Measurements from ENCODE around the gene PTPRN2. TPM values are rescaled to one million over a fixed set of nuclear protein-coding genes. Genes with fewer than 3 reads are reported as not detected.

Gene PTPRN2
- total and polyA plus RNA-seq, 2 donors (not counting 3 experiments of a cell fraction or from before 2014, with no cell fraction given), result 0.62 to 0.88 TPM

DNA sequence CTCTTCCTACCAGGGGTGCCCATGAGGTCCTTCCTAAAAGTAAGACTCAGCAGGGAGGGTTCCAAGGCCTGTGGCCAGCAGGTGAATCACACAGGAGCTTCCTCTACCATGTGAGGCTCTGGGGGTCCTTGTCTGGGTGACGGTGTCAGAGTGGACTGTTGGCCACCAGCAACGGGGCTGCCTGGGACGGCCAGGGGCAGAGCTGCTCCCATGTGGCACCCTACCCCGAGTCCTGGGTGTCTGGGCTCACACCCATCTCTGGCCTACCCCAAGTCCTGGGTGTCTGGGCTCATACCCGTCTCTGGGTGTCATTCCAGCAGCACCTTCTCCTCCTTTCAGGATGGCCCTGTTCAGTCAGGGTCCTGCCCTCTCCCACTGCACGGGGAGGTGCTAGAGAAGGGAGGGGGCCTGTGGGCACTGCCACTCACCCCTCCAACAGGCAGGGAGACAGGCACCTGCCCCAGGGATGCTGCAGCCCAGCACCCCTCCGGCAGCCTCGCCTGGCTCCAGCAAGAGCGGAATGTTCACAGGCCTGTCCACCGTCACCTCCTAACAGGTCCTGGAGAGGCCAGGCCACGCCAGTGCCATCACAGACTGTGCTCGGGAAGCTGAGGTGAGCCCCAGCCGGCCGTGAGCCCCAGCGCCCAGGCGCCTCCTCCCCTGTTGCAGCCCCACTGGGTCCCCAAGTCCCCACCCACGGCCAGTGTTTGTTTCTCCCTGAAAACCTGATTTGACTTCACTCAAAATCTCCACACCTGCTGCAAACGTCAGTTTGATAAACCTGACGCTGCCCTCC is 143.7 kb downstream of the PTPRN2 start:
- peaks cover 6% of the 10 kb centered on the region for H3K9me3 ChIP-seq (replicated peaks; ENCODE audit: control insufficient read depth, insufficient read depth, low read length)
- no peak for FAIRE-seq
- BruUV-seq (replicated peaks), result no TSS peak

More for the DNA sequence above, 143.7 kb downstream of the PTPRN2 start:
- Histone ChIP-seq H3K9ac (replicated peaks; ENCODE audit: extremely low read depth, insufficient read depth, low read length) (no peak overlapping the region), H4K20me1 (replicated peaks; ENCODE audit: control insufficient read depth, extremely low read depth, insufficient read depth, low read length) (no peaks in the 10 kb centered on the region), H3K36me3 (ENCODE audit: control insufficient read depth in 2 of 2, extremely low read depth in 1 of 2, insufficient read depth in 2 of 2, low read length in 2 of 2) (no peaks in the 10 kb centered on the region), H3K79me2 (ENCODE audit: control insufficient read depth, insufficient read depth, low read length) (no peaks in the 10 kb centered on the region), H3K27me3 (ENCODE audit: control insufficient read depth in 2 of 2, insufficient read depth in 2 of 2, low read length in 2 of 2) (no peaks in the 10 kb centered on the region), H3K27ac (ENCODE audit: insufficient read depth, low read depth, low read length) (no peak overlapping the region), H3K9me1 (replicated peaks; ENCODE audit: control insufficient read depth, extremely low read depth, insufficient read depth, low read length) (no peaks in the 10 kb centered on the region), H3K4me1 (ENCODE audit: control insufficient read depth, extremely low read depth, insufficient read depth, low read length) (no peaks in the 10 kb centered on the region), H3K4me3 (replicated peaks in 1 of 3; ENCODE audit: insufficient read depth in 1 of 3, low read depth in 1 of 3, low read length in 3 of 3) (no peak overlapping the region), H2AFZ (ENCODE audit: low read depth, low read length) (no peak overlapping the region), H3K4me2 (ENCODE audit: insufficient read depth, low read length) (no peak overlapping the region)
- dilution Hi-C loops (cut with MboI; ENCODE audit: extremely low pct_ligation_motif_present, low sequenced_read_pairs), result no loop called here
- CTCF ChIA-PET, result no interaction called here
- no peak for DNase-seq (ENCODE audit: low read depth, low spot score)
- intact Hi-C loops (cut with micrococcal nuclease), result no loop called here
- TF ChIP-seq EZH2 (IDR thresholded peaks at IDR 0.05; ENCODE audit: borderline replicate concordance, low read depth, low read length, severe bottlenecking) (no peak), POLR2AphosphoS5 (IDR thresholded peaks at IDR 0.05; ENCODE audit: insufficient read depth, low read depth, low read length) (no peak), JUN (IDR thresholded peaks at IDR 0.05; ENCODE audit: borderline replicate concordance, insufficient read depth, insufficient read length, low read depth) (no peak)
- TF ChIP-seq, protein P1, sequence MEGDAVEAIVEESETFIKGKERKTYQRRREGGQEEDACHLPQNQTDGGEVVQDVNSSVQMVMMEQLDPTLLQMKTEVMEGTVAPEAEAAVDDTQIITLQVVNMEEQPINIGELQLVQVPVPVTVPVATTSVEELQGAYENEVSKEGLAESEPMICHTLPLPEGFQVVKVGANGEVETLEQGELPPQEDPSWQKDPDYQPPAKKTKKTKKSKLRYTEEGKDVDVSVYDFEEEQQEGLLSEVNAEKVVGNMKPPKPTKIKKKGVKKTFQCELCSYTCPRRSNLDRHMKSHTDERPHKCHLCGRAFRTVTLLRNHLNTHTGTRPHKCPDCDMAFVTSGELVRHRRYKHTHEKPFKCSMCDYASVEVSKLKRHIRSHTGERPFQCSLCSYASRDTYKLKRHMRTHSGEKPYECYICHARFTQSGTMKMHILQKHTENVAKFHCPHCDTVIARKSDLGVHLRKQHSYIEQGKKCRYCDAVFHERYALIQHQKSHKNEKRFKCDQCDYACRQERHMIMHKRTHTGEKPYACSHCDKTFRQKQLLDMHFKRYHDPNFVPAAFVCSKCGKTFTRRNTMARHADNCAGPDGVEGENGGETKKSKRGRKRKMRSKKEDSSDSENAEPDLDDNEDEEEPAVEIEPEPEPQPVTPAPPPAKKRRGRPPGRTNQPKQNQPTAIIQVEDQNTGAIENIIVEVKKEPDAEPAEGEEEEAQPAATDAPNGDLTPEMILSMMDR (IDR thresholded peaks at IDR 0.05; ENCODE audit: extremely low read depth in 1 of 2, insufficient read depth in 1 of 2, low read depth in 1 of 2, low read length in 2 of 2), result no peak
- POLR2A ChIA-PET, result no interaction called here

Data from endothelial cell of umbilical vein (primary cell).